HepG2 (cell line): Measurements from ENCODE around the gene RNF5. TPM values are rescaled to one million over a fixed set of nuclear protein-coding genes. Genes with fewer than 3 reads are reported as not detected.
A peak's percentile ranks its signal among the peaks of the same experiment; 100 is the strongest.

ENCODE experiments used
- ATAC-seq: fragments of 200-7000 bp; cut with Tn5 transposase; 3 replicates; pipeline ENCODE4 v1.9.1; 2020; ENCODE audit warnings: mild to moderate bottlenecking, moderate library complexity
- BruUV-seq: library from RNA; stranded (reverse); fragments of 400-500 nt; replicated peaks from 2 replicates; lab custom pipeline; 2021; lab: Mats Ljungman, UMichigan
- CTCF ChIA-PET: fragments of 300-600 bp; formaldehyde crosslinking; extraction: SDS; loops from one replicate; lab custom pipeline; 2021; ENCODE audit warnings: low total read pairs, inconsistent platforms, low intra/inter-chr PET ratio; lab: Yijun Ruan, JAX
- POLR2A ChIA-PET: fragments of 350-600 bp; sonication (Branson Sonifier 250); formaldehyde crosslinking; loops from one replicate; lab custom pipeline; 2020; ENCODE audit warnings: antibody characterized with exemption, inconsistent platforms; lab: Yijun Ruan, JAX
- DNase-seq: peaks from one replicate; pipeline ENCODE4 v3.0.0-alpha.2; 2015; ENCODE audit warnings: low spot score
- FAIRE-seq: peaks from 3 replicates; lab custom pipeline; 2011; peaks lifted over from hg19 to GRCh38; lab: Jason Lieb, UNC
- H2AFZ ChIP-seq: one replicate; pipeline ENCODE4 v1.6.1; 2011; ENCODE audit warnings: low read length, inconsistent platforms
- H3K27ac ChIP-seq: fragments of 300-600 bp; 3 replicates; pipeline ENCODE4 v1.8.0; 2011; ENCODE audit warnings: mixed run types, mild to moderate bottlenecking, mixed read lengths, low read length, inconsistent platforms; ENCODE audit not compliant: insufficient read depth; ENCODE audit errors: extremely low read length
- H3K27me3 ChIP-seq, 2 experiments: fragments of 200-600 bp in 1 of 2; 2 replicates in 1 of 2; 3 replicates in 1 of 2; pipeline versions ENCODE4 v1.6.0 to v1.8.0; 2011; ENCODE audit warnings: low read length in 2 of 2, mild to moderate bottlenecking in 2 of 2, moderate library complexity in 2 of 2, inconsistent platforms in 1 of 2; ENCODE audit not compliant: insufficient read depth in 2 of 2, control insufficient read depth in 1 of 2
- H3K36me3 ChIP-seq, 2 experiments: fragments of 200-600 bp in 1 of 2; replicated peaks in 1 of 2; 2 replicates in 1 of 2; 3 replicates in 1 of 2; pipeline versions ENCODE4 v1.5.1 to v1.8.0; 2011; ENCODE audit warnings: low read length in 2 of 2, inconsistent platforms in 1 of 2; ENCODE audit not compliant: insufficient read depth in 2 of 2, control insufficient read depth in 1 of 2
- H3K4me1 ChIP-seq: 2 replicates; pipeline ENCODE4 v1.5.1; 2012; ENCODE audit warnings: low read length, inconsistent platforms; ENCODE audit not compliant: insufficient read depth
- H3K4me2 ChIP-seq: 2 replicates; pipeline ENCODE4 v1.6.0; 2011; ENCODE audit warnings: low read depth, low read length, inconsistent platforms
- H3K4me3 ChIP-seq, 3 experiments: fragments of 200-600 bp in 1 of 3; sonication (generic), shearing (Covaris generic) in 1 of 3; replicated peaks in 1 of 3; 2 replicates each; pipeline ENCODE4 v1.5.1; 2011 to 2016; ENCODE audit warnings: low read length in 3 of 3, inconsistent platforms in 2 of 3, low read depth in 2 of 3, mild to moderate bottlenecking in 2 of 3, control low read depth in 1 of 3, mixed read lengths in 1 of 3; ENCODE audit not compliant: insufficient read depth in 1 of 3
- H3K79me2 ChIP-seq: one replicate; pipeline ENCODE4 v1.6.1; 2011; ENCODE audit warnings: low read length, inconsistent platforms; ENCODE audit not compliant: insufficient read depth
- H3K9ac ChIP-seq: 2 replicates; pipeline ENCODE4 v1.6.0; 2011; ENCODE audit warnings: mild to moderate bottlenecking, low read depth, low read length, inconsistent platforms; ENCODE audit not compliant: insufficient read depth
- H3K9me3 ChIP-seq: 2 replicates; pipeline ENCODE4 v1.5.1; 2012; ENCODE audit warnings: mild to moderate bottlenecking, low read length
- H4K20me1 ChIP-seq: 2 replicates; pipeline ENCODE4 v1.6.0; 2011; ENCODE audit warnings: inconsistent platforms, mild to moderate bottlenecking, low read length, moderate library complexity; ENCODE audit not compliant: insufficient read depth
- ELF3 ChIP-seq: IDR thresholded peaks from 2 replicates; pipeline ENCODE4 v1.6.1; 2016; ENCODE audit warnings: missing genetic modification reagents, missing compliant biosample characterization
- HDAC1 ChIP-seq: sonication (generic); formaldehyde crosslinking; IDR thresholded peaks from 2 replicates; pipeline ENCODE4 v1.5.1; 2020; ENCODE audit warnings: mild to moderate bottlenecking, missing genetic modification reagents
- IRF2 ChIP-seq: IDR thresholded peaks from 2 replicates; pipeline ENCODE4 v1.6.1; 2018; ENCODE audit warnings: missing genetic modification reagents, missing compliant biosample characterization
- LCORL ChIP-seq, 2 experiments: fragments of 450-650 bp in 1 of 2; sonication (generic) in 1 of 2; formaldehyde crosslinking in 1 of 2; IDR thresholded peaks; 2 replicates each; pipeline versions ENCODE4 v1.5.0 to v1.6.1; 2017 to 2020; ENCODE audit warnings: antibody characterized with exemption in 1 of 2, missing genetic modification reagents in 1 of 2
- PITX1 ChIP-seq: sonication (generic); formaldehyde crosslinking; IDR thresholded peaks from 2 replicates; pipeline ENCODE4 v1.5.1; 2020; ENCODE audit warnings: mild to moderate bottlenecking, missing genetic modification reagents
- RELA ChIP-seq: sonication (generic); formaldehyde crosslinking; IDR thresholded peaks from 2 replicates; pipeline ENCODE4 v1.4.0; 2020; ENCODE audit warnings: missing genetic modification reagents
- SIX1 ChIP-seq: sonication (generic); formaldehyde crosslinking; IDR thresholded peaks from 2 replicates; pipeline ENCODE4 v1.4.0; 2020; ENCODE audit warnings: missing genetic modification reagents, borderline replicate concordance
- ZNF232 ChIP-seq: sonication (generic); formaldehyde crosslinking; IDR thresholded peaks from 2 replicates; pipeline ENCODE4 v1.4.0; 2020; ENCODE audit warnings: missing genetic modification reagents, borderline replicate concordance
- ZNF234 ChIP-seq: sonication (generic); formaldehyde crosslinking; conservative IDR thresholded peaks from 2 replicates; pipeline ENCODE4 v1.5.1; 2020; ENCODE audit warnings: mild to moderate bottlenecking, missing genetic modification reagents
- ZNF572 ChIP-seq: sonication (generic); formaldehyde crosslinking; IDR thresholded peaks from 2 replicates; pipeline ENCODE4 v1.5.1; 2020; ENCODE audit warnings: mild to moderate bottlenecking, missing genetic modification reagents
- WGBS: methylation state at CpG from one replicate; pipeline ENCODE4 v1.1.6; 2017; ENCODE audit warnings: low lambda C conversion rate; 5-methylcytosine and 5-hydroxymethylcytosine counted together
- in situ Hi-C: cut with HindIII; loops from 2 replicates; pipeline ENCODE4 v1.10.0; 2017; ENCODE audit warnings: low pct_unique_long_range_greater_than_20kb; ENCODE audit not compliant: extremely low pct_ligation_motif_present
- intact Hi-C: fragments of 100-400 bp; cut with micrococcal nuclease; formaldehyde crosslinking; loops from one replicate; pipeline ENCODE4 v1.10.0; 2022; ENCODE audit not compliant: unreplicated experiment
- polyA plus RNA-seq, 8 experiments: library from polyadenylated mRNA; depleted of rRNA in 3 of 8; stranded (reverse) in 7 of 8; unstranded in 1 of 8; fragments of >200 nt; fragmentation: Illumina TruSeq in 4 of 8; extraction: Trizol in 4 of 8; gene quantifications; 2 replicates each; pipeline versions ENCODE4 v1.2.1 to v1.2.3, GENCODE V29; 2011 to 2016; ENCODE audit warnings: low read depth in 4 of 8, missing spikeins in 1 of 8, mixed read lengths in 1 of 8; ENCODE audit not compliant: insufficient read depth in 1 of 8
- total RNA-seq, 5 experiments: library from RNA; depleted of rRNA; stranded (reverse); fragments of >200 nt; fragmentation: Illumina TruSeq; extraction: Trizol; gene quantifications; 2 replicates each; pipeline ENCODE4 v1.2.3, GENCODE V29; 2016; ENCODE audit warnings: low read depth in 1 of 5
- TF ChIP-seq, protein P1 (sequence below): sonication (generic); formaldehyde crosslinking; IDR thresholded peaks from 2 replicates; pipeline ENCODE4 v1.4.0; 2020; ENCODE audit warnings: missing genetic modification reagents, borderline replicate concordance
- TF ChIP-seq, protein P2 (sequence below): sonication (generic); formaldehyde crosslinking; IDR thresholded peaks from 2 replicates; pipeline ENCODE4 v1.4.0; 2020; ENCODE audit warnings: mild to moderate bottlenecking, missing genetic modification reagents, borderline replicate concordance

Gene RNF5
- total and polyA plus RNA-seq, 2 of the 13 experiments (the other 11 are each of a cell fraction or from before 2014, with no cell fraction given) = 98.0 to 131 TPM

DNA sequence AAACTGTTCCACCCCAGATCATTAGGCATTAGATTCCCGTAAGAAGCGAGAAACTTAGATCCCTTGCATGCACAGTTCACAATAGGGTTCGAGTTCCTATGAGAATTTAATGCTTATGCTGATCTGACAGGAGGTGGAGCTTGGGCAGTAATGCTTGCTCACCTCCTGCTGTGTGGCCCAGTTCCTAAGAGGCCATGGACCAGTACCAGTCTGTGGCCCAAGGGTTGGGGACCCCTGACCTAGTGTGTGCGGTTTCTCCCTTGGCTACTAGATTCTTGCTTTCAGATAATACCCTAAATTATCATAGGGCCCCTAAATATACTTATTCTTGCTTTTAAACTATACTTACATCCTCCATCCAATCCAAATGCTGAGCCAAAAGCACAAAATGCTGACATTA, 16.2 kb downstream of the RNF5 start:
- no peak overlapping the region for H3K9ac ChIP-seq

DNA sequence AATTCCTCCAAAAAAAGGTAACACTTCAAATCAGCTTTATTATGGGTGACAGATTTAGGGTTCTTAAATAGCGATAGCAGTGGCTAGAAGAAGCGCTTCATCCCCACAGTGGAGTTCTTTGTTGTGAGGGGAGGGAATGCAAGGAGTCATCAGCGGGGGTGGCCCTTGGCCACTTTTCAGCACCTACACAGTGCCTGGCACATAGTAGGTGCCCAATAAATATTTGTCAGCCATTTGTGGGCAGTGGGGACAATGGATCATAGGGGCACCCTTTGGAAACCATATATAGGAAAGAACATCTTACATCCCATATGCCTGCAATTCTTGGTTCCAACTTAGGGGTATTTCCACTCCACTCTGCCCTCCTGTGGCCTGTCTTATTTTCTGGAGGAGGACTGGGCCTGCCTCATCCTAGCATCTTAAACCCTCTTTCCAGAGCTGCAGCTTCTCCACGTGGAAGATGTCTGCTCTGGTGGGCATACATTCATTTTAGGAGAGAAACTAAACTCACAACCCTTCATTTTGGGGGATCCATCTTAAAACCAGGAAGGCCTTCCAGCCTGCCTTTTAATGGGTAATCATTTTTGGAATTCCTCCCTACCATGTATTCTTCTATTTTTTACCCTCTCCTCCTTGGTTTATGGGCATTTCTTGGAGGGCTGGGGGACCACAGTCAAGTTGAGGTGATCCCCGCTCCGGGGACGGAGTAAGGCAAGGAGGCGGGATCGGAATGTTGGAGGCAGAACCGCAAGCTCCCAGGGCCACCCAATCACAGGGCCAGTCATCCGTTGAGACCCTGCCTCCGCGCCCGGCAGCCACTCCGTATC, 16.8 kb downstream of the RNF5 start:
- TSS peak; percentile 96 for BruUV-seq
- Histone ChIP-seq H3K79me2 (peaks cover 5% of the 10 kb centered on the region), H3K9me3 (no peaks in the 10 kb centered on the region), H3K9ac (peak overlapping the region; percentile 77), H4K20me1 (no peaks in the 10 kb centered on the region), H3K4me3 (peak overlapping the region; percentile 59 to 68 (median 61)), H3K36me3 (no peaks in the 10 kb centered on the region), H3K4me1 (peaks cover 62% of the 10 kb centered on the region), H3K4me2 (peak overlapping the region; percentile 93), H3K27me3 (no peaks in the 10 kb centered on the region; a peak in 1 of 5 replicates), H3K27ac (peak overlapping the region; percentile 64), H2AFZ (no peak overlapping the region)
- in situ Hi-C loops = loop anchor here (5.0 kb wide), 1 partner anchor 777 kb away; no protein-coding TSS in a partner anchor
- intact Hi-C loops = loop anchor here (1.0 to 5.0 kb wide), 4 partner anchors 17 to 78 kb away; partner anchors contain the start of genes PPT2 and RNF5
- ChIA-PET CTCF (interaction anchor here (1.0 to 1.7 kb wide), 2 partner anchors 41 to 76 kb away, joined by 4 to 11 read pairs; partner anchors contain the start of gene PPT2), POLR2A (interaction anchor here (0.8 to 3.0 kb wide), 22 partner anchors 9 to 1259 kb away, joined by 3 to 82 read pairs (median 4); partner anchors contain the start of genes AGPAT1, ATF6B, DXO and FKBPL)
- WGBS = 17% methylated on average over 15 of the region's 15 CpGs
- ATAC-seq = peak; percentile 93
- FAIRE-seq = peak; percentile 99
- no peak for DNase-seq
- TF ChIP-seq, protein P1, sequence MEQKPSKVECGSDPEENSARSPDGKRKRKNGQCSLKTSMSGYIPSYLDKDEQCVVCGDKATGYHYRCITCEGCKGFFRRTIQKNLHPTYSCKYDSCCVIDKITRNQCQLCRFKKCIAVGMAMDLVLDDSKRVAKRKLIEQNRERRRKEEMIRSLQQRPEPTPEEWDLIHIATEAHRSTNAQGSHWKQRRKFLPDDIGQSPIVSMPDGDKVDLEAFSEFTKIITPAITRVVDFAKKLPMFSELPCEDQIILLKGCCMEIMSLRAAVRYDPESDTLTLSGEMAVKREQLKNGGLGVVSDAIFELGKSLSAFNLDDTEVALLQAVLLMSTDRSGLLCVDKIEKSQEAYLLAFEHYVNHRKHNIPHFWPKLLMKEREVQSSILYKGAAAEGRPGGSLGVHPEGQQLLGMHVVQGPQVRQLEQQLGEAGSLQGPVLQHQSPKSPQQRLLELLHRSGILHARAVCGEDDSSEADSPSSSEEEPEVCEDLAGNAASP (CRISPR knock-in tag) = no peak; the same call in 1 of the 2 replicates
- TF ChIP-seq SIX1 (CRISPR knock-in tag) (0 out of 2 replicates have a peak, but pooled peaks have one; percentile 12), HDAC1 (CRISPR knock-in tag) (no peak), ZNF232 (CRISPR knock-in tag) (no peak), IRF2 (0 out of 2 replicates have a peak, but pooled peaks have one; percentile 7), RELA (CRISPR knock-in tag) (no peak), PITX1 (CRISPR knock-in tag) (no peak), ZNF234 (CRISPR knock-in tag) (no peak)
- TF ChIP-seq, protein P2, sequence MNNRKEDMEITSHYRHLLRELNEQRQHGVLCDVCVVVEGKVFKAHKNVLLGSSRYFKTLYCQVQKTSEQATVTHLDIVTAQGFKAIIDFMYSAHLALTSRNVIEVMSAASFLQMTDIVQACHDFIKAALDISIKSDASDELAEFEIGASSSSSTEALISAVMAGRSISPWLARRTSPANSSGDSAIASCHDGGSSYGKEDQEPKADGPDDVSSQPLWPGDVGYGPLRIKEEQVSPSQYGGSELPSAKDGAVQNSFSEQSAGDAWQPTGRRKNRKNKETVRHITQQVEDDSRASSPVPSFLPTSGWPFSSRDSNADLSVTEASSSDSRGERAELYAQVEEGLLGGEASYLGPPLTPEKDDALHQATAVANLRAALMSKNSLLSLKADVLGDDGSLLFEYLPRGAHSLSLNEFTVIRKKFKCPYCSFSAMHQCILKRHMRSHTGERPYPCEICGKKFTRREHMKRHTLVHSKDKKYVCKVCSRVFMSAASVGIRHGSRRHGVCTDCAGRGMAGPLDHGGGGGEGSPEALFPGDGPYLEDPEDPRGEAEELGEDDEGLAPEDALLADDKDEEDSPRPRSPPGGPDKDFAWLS (CRISPR knock-in tag) = no peak

More for the DNA sequence above, 16.2 kb downstream of the RNF5 start:
- in situ Hi-C loops (loop anchor here (5.0 kb wide), 1 partner anchor 778 kb away; no protein-coding TSS in a partner anchor), intact Hi-C loops (no loop called here)
- H3K27me3 ChIP-seq = no peaks in the 10 kb centered on the region; a peak in 1 of 5 replicates
- CTCF ChIA-PET = interaction anchor here (1.7 kb wide), 1 partner anchor 75 kb away, joined by 11 read pairs; no protein-coding TSS in a partner anchor
- H4K20me1 ChIP-seq = no peaks in the 10 kb centered on the region
- BruUV-seq = no TSS peak
- no peak overlapping the region for H3K4me3 ChIP-seq
- peaks cover 8% of the 10 kb centered on the region for H3K79me2 ChIP-seq
- no peaks in the 10 kb centered on the region for H3K9me3 ChIP-seq
- TF ChIP-seq ELF3 (CRISPR knock-in tag) (no peak), ZNF572 (CRISPR knock-in tag) (no peak), LCORL (IDR thresholded peaks at IDR 0.05) (no peak), LCORL (CRISPR knock-in tag; IDR thresholded peaks at IDR 0.05) (no peak)
- H3K4me1 ChIP-seq = peaks cover 56% of the 10 kb centered on the region
- POLR2A ChIA-PET = interaction anchor here (1.8 to 2.0 kb wide), 2 partner anchors 12 to 16 kb away, joined by 18 to 82 read pairs; partner anchors contain the start of genes AGPAT1 and RNF5
- ATAC-seq = no peak
- no peak overlapping the region for H3K27ac ChIP-seq
- H2AFZ ChIP-seq = no peak overlapping the region
- DNase-seq = no peak
- WGBS = 88% methylated on average over 4 of the region's 4 CpGs
- H3K4me2 ChIP-seq = peak overlapping the region; percentile 93; the same call in 1 of the 2 replicates
- FAIRE-seq = no peak
- no peaks in the 10 kb centered on the region for H3K36me3 ChIP-seq
